ENCODE data around the gene BRD9.

DNA sequence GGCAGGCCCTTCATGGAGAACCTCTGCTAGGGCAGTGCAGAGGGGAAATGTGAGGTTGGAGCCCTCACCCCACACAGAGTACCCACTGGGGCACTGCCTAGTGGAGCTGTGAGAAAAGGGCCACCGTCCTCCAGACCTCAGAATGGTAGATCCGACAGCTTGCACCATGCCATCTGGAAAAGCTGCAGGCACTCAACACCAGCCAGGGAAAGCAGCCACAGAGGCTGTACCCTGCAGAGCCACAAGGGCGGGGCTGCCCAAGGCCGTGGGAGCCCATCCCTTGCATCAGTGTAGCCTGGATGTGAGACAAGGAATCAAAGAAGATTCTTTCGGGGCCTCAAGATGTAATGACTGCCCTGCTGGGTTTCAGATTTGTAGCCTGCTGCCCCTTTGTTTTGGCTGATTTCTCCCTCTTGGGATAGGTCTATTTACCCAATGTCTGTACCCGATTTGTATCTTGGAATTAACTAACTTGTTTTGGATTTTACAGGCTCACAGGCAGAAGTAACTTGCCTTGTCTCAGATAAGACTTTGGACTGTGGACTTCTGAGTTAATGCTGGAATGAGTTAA, 25.2 kb downstream of the BRD9 start:
- no peak for TF ChIP-seq GATA2 (IDR thresholded peaks at IDR 0.05; ENCODE audit: low read depth, low read length)
- TF ChIP-seq GATA3 (IDR thresholded peaks at IDR 0.05; ENCODE audit: low read depth, low read length), result no peak

Data from SH-SY5Y (cell line).